SK-N-SH treated with all-trans-retinoic acid at 6 μM for 48 hours (cell line): Measurements from ENCODE around the gene MMP7.

ENCODE experiments used
- BACH2 ChIP-seq: fragments of 250-450 bp; sonication (Bioruptor Pico); IDR thresholded peaks from 2 replicates; pipeline ENCODE4 v1.9.0; 2021; ENCODE audit warnings: mild to moderate bottlenecking, borderline replicate concordance
- GLIS3 ChIP-seq: fragments of 250-450 bp; sonication (Bioruptor Pico); IDR thresholded peaks from 2 replicates; pipeline ENCODE4 v1.5.0; 2020; ENCODE audit warnings: mild to moderate bottlenecking, moderate library complexity
- ISL1 ChIP-seq: fragments of 250-450 bp; sonication (Bioruptor Pico); IDR thresholded peaks from 2 replicates; pipeline ENCODE4 v2.1.2; 2022; ENCODE audit warnings: mild to moderate bottlenecking, moderate library complexity
- SNAI2 ChIP-seq: fragments of 250-450 bp; sonication (Bioruptor Pico); IDR thresholded peaks from 2 replicates; pipeline ENCODE4 v1.5.0; 2020; ENCODE audit warnings: mild to moderate bottlenecking, moderate library complexity
- ZNF565 ChIP-seq: fragments of 450-650 bp; formaldehyde crosslinking; conservative IDR thresholded peaks from 2 replicates; pipeline ENCODE4 v1.5.0; 2020; ENCODE audit warnings: low read depth, mild to moderate bottlenecking, moderate library complexity
- TF ChIP-seq, protein P1 (sequence below): fragments of 250-450 bp; sonication (Bioruptor Pico); IDR thresholded peaks from 2 replicates; pipeline ENCODE4 v1.5.1; 2020; ENCODE audit warnings: low read depth, mild to moderate bottlenecking, moderate library complexity
- TF ChIP-seq, protein P2 (sequence below): fragments of 250-450 bp; sonication (Bioruptor Pico); IDR thresholded peaks from 2 replicates; pipeline ENCODE4 v1.8.0; 2020; ENCODE audit warnings: mild to moderate bottlenecking, moderate library complexity, borderline replicate concordance
- TF ChIP-seq, protein P3 (sequence below): fragments of 250-450 bp; sonication (Bioruptor Pico); IDR thresholded peaks from 2 replicates; pipeline ENCODE4 v1.5.1; 2021; ENCODE audit warnings: mild to moderate bottlenecking, moderate library complexity

DNA sequence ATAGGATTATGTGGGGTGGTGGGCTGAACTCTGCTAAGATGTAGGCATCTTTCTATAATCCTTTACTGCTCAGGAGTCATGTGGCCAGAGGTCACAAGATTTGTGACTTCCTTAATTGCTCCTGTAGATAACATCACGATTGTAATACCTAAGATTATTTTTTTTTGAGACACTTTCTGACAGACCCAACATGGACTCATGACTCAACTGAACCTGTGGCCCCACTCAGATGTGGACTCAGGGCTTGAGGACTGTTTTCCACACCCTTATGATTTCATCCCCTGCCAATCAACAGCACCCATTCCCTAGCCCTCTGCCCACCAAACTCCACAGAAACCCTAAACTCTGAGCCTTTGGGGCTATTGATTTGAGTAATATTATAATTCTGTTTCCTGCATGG is 35.6 kb upstream of the MMP7 start:
- TF ChIP-seq ZNF565 (CRISPR knock-in tag): no peak
- TF ChIP-seq BACH2: no peak
- no peak for TF ChIP-seq GLIS3 (CRISPR knock-in tag)
- TF ChIP-seq, protein P1, sequence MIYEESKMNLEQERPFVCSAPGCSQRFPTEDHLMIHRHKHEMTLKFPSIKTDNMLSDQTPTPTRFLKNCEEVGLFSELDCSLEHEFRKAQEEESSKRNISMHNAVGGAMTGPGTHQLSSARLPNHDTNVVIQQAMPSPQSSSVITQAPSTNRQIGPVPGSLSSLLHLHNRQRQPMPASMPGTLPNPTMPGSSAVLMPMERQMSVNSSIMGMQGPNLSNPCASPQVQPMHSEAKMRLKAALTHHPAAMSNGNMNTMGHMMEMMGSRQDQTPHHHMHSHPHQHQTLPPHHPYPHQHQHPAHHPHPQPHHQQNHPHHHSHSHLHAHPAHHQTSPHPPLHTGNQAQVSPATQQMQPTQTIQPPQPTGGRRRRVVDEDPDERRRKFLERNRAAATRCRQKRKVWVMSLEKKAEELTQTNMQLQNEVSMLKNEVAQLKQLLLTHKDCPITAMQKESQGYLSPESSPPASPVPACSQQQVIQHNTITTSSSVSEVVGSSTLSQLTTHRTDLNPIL: no peak
- no peak for TF ChIP-seq SNAI2
- TF ChIP-seq, protein P2, sequence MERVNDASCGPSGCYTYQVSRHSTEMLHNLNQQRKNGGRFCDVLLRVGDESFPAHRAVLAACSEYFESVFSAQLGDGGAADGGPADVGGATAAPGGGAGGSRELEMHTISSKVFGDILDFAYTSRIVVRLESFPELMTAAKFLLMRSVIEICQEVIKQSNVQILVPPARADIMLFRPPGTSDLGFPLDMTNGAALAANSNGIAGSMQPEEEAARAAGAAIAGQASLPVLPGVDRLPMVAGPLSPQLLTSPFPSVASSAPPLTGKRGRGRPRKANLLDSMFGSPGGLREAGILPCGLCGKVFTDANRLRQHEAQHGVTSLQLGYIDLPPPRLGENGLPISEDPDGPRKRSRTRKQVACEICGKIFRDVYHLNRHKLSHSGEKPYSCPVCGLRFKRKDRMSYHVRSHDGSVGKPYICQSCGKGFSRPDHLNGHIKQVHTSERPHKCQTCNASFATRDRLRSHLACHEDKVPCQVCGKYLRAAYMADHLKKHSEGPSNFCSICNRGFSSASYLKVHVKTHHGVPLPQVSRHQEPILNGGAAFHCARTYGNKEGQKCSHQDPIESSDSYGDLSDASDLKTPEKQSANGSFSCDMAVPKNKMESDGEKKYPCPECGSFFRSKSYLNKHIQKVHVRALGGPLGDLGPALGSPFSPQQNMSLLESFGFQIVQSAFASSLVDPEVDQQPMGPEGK: no peak
- TF ChIP-seq, protein P3, sequence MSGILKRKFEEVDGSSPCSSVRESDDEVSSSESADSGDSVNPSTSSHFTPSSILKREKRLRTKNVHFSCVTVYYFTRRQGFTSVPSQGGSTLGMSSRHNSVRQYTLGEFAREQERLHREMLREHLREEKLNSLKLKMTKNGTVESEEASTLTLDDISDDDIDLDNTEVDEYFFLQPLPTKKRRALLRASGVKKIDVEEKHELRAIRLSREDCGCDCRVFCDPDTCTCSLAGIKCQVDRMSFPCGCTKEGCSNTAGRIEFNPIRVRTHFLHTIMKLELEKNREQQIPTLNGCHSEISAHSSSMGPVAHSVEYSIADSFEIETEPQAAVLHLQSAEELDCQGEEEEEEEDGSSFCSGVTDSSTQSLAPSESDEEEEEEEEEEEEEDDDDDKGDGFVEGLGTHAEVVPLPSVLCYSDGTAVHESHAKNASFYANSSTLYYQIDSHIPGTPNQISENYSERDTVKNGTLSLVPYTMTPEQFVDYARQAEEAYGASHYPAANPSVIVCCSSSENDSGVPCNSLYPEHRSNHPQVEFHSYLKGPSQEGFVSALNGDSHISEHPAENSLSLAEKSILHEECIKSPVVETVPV (CRISPR knock-in tag): no peak
- TF ChIP-seq ISL1 (CRISPR knock-in tag): no peak
